Measurements from ENCODE around the gene OR5H2.
A peak's percentile ranks its signal among the peaks of the same experiment; 100 is the strongest.
"Not testable (repeated sequence)": the region's sequence is repeated elsewhere in the genome, so short reads cannot be mapped to it uniquely, and the experiment has no call there.

OR5H2 gene

DNA sequence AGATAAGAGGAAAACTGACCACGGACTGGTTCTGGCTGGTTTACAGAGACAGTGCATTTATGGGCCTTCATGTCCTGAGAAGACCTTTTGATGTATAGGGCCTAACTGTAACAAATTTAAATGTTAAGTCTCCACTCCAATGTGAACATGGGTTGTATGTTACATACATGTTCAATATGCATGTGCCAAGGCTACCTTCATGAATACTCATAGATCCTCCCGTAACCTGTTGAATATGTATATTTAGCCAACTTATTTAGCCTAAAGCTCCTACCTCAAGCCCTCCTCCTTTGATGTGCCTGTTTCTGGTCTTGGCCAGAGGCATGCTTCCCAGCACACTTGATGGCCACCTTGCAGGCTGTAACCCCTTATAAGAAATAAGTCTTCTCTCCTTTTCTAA, at the start of gene OR5H2:
Gene OR5H2 (plus strand): TSS at position 301 of the 400 bp plus-strand sequence. CDS start 398 bp downstream, outside the sequence.
- no peak for DNase-seq

GRCh38 chr3:98233468-98233867, 48.8 kb upstream of the OR5H2 start:
- no peak for DNase-seq

GRCh38 chr3:98240131-98240530, 42.2 kb upstream of the OR5H2 start:
- no peak for DNase-seq

DNA sequence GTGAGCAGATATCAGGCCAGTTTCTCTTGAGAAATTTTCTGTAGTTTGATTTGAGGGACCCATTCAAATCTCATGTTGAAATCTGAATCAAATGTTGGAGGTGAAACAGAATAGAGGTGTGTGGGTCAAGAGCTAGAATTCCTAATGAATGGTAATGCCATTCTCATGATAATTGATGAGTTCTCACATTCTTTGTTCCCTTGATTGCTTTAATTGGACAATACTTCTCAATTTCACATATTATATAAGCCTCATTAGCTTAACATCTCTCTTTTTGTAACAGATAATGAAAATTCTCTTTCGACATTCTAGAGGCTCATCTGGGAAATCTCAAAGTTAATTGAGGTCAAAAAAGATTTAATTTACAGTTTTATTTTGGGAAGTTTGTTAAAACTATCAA, 40.1 kb upstream of the OR5H2 start:
- DNase-seq: no peak

DNA sequence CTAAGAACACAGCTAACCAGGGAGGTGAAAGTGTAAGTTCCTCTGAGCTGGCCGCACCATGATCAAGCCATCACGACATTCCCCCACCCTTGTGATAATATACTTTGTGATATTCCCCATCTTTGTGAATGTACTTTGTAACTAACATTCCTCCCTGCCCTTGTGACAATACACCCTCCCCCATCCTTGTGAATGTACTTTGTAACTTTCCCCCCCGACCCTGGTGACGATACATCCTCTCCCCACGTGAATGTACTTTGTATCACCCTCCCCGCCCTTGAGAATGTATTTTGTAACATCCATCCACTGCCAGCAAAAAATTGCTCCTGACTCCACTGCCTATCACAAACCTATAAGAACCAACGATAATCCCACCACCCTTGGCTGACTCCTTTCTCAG, 38.5 kb upstream of the OR5H2 start:
- no peak for DNase-seq

GRCh38 chr3:98246142-98246541, 36.2 kb upstream of the OR5H2 start:
- no peak for DNase-seq

DNA sequence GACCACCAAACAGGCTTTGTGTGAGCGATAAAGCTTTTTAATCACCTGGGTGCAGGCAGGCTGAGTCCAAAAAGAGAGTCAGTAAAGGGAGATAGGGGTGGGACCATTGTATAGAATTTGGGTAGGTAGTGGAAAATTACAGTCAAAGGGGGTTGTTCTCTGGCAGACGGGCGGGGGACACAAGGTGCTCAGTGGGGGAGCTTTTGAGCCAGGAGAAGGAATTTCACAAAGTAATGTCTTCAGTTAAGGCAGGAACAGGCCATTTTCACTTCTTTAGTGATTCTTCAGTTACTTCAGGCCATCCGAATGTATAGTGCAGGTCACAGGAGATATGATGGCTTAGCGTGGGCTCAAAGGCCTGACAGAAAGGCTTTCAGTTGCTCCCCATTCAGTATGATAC, 26.3 kb upstream of the OR5H2 start:
- DNase-seq: not testable (repeated sequence)

DNA sequence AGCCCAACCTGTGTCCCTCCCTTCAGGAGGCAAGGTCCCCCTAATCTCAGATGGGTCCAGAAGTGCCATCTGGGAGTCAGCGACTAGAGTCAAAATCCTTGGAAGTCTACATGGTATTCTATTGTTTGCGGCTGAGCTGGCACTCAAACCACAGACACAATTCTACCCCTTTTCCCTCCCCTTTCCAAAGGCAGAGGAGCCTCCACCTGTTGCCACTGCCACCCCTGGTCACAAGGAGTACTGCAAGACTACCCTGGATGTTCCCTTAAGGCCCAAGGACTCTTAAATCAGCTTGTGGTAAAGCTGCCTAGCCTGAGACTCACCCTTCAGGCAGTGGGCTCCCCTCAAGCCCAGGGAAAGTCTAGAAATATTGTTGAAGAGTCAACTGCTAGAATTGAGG, 22.6 kb upstream of the OR5H2 start:
- DNase-seq: no peak

DNA sequence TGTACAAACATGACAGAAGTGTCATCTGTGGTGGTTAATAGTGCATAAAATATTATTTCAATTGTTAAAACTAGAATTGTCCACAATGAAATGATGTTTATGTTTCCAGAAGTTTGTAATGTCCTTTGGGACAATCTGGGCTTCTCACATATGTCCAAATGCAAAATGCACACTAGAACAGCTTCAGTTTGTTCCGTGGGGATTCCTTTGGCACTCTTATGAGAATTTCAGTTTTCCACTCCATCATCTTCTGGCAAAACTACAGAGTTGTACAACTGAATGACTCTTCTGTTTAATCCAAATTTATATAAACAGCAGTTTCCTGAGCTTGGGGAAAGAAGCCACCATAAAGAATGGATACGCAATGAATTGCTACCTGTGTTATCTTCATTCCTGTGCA, 20.3 kb upstream of the OR5H2 start:
- no peak for DNase-seq

GRCh38 chr3:98263944-98264343, 18.4 kb upstream of the OR5H2 start, which contains the start of gene OR5H6:
Gene OR5H6 (plus strand): TSS chr3:98264244. CDS start chr3:98264333, 89 bp downstream.
- DNase-seq: no peak

DNA sequence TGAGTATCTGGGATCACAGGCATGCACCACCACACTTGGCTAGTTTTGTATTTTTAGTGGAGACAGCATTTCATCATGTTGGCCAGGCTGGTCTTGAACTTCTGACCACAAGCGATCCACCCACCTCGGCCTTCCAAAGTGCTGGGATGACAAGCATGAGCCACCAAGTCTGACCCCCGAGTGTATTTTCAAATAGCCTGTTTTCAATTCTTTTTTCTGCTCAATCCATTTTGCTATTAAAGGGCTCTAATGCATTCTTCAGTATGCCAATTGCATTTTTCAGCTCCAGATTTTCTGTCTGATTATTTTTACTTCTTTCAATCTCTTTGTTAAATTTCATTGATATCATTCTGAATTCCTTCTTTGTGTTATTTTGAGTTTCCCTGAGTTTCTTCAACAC, 12.5 kb upstream of the OR5H2 start:
- DNase-seq: no peak

DNA sequence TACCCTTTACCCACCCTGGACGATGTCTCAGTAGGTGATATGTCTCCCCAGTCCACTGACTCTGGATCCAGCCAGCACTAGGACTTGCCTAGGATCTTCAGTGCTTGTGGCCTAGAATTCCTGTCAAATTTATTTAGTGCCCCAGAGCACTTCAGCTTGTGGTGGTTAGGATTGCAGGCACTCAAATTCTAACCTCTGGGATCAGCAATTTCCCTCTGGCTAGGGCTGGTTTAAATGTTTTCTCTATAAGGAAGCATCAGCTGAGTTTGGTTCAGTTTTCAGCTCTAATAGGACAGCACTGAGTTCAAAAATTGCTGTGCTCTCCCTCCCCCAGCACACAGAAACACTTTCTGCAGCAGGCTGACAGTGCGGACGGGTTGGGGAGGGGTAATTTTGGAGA, 10.2 kb upstream of the OR5H2 start:
- no peak for DNase-seq

DNA sequence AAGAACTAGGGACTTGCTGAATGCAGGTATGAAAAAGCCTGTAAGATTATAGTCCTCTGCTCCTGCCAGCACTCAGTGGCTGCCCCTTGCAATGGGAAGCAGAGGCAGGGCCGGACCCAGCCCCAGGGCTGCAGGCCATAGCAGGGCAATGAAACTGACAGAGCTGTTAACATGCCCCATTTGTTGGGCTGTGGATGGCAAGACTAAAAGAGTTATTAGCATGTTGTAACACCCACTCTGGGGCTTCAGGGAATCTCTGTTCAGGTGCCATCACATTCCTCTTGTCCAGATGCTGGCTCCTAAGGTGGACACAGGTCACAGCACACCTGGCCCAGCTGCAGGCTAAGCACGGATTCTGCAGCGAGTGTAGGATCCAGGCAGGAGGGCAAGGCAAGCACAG, 7.4 kb upstream of the OR5H2 start:
- DNase-seq: no peak

DNA sequence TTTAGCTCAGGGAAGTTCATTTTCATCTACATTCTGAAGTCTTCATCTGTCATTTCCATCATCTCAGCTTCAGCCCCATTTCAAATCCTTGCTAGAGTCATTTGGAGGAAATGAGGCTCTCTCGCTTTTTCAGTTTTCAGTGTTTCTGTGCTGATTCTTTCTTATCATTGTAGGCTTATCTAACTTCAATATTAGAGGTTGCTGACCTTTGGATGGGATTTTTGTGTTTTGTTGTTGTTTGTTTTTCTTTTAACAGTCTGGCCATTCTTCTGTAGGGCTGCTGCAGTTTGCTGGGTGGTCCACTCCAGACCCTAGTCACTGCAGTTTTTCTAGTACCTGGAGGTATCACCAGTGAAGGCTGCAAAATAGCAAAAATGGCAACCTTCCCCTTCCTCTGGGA, 8.6 kb downstream of the OR5H2 start:
- no peak for DNase-seq

DNA sequence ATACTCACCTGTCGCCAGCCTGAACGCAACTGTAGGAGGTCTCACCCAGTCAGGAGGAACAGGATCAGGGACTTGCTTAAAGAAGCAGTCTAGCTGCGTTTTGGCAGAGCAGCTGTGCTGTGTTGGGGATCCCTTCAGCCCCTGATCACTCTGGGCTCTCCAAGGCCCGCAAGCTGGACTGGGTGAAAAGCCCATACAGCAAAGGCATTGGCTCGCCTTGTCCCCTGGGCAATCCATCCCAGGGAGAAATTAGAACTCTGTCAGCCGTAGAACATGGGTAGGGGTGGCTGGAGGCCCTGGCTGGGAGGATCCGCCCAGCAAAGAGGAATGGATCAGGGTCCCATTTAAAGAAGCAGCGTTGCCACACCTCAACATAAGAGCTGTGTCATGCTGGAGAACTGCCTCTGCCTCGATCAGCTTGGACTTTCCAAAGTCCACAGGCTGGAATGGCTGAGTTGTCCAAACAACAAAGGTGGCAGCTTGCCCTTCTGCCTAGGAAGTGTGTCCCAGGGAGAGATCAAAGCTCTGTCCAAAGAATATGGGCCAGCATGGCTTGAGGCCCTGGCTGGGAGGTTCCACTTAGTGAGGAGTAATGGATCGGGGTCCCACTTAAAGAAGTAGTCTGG, 9.1 kb downstream of the OR5H2 start:
- DNase-seq: no peak

- DNase-seq: no peak
These were observed 39.8 kb downstream of the OR5H2 start for GRCh38 chr3:98322101-98322500.

GRCh38 chr3:98322686-98323085, 40.4 kb downstream of the OR5H2 start:
- no peak for DNase-seq

DNA sequence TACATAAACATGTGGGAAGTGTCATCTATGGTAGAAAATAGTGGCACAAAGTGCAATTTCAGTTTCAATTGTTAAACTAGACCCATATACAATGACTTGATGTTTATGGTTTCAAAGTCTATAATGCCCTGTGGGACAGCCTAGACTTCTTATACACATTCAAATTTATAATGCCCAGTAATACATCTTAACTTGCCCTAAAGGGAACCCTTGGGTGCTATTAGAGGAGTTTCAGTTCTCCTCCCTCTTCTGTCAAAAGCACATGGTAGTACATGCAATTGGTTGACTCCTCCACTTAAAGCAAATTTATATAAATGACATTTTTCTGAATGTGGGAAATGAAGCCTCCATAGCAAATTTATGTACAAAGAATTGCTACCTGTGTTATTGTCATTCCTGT, 41.1 kb downstream of the OR5H2 start:
- no peak for DNase-seq

- no peak for DNase-seq
These were observed 42.8 kb downstream of the OR5H2 start for GRCh38 chr3:98325055-98325454.

DNA sequence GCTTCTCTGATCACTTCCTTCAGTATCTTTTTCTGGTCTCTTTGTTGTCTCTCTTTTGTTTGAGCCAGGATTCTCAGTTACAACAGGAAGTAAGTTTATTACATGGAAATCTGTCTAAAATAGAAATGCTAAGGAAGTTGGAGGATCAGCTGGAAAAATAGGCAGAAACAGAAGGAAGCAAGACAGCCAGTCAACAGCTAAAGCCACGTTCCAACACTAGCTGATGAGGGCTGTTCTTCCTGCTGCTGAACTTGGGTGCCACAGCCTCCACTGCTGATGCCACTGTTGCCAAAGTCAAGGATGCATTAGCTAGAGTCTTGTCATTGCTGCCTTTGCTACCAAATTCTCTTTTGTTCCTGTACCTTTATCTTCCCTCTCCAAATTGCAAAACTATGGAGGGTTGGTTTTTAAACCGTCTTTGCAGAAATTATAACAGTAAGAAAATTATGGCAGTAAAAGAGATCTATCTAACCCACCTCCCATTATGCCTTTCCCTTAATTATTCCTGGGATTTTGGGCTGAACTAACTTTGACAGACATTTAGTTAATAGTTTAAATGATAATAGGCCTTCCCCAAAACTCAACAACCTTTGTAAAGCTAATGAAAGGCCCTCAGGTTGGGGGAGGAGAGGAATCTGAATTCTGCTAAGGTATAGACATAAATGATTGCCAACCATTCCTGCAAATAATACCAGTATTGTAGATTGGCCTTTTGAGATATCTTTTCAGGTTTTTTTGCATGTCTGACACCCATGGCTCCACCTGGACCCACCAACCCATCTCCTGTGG, 44.0 kb downstream of the OR5H2 start:
- no peak for DNase-seq

DNA sequence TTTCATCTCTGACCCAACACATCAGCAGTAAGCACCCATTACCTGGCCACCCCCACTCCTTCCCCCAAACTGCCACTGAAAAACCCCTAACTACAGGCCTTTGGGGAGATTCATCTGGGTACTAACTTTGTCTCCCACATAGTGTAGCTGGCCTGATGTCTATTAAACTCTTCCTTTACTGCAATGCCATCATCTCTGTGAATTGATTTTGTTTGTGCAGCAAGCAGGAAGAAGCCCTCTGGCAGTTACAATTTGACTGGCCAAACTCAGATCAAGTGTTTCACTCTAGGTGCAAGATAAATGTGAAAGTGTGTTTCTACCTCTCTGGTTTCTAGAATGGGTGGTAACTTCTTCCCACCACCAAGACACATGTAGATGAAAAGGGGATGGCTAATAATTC, 44.6 kb downstream of the OR5H2 start:
- DNase-seq: no peak

GRCh38 chr3:98328933-98329332, 46.6 kb downstream of the OR5H2 start:
- no peak for DNase-seq

GRCh38 chr3:98329392-98330124, 47.3 kb downstream of the OR5H2 start:
- DNase-seq: peak; percentile 64

DNA sequence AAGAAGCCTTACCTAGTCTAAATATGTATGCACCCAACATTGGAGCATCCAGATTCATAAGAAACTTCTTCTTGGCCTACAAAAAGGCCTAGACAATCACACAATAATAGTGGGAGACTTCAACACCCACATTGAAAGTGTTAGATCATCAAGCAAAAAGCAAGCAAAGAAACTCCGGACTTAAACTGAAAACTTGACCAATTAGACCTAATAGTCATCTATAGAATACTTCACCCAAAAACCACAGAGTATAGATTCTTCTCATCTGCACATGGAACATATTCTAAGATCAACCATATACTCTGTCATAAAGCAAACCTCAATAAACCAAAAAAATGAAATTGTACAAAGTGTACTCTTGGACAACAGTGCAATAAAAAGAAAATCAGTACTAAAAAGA, 49.0 kb downstream of the OR5H2 start:
- no peak for DNase-seq
